COLO668 (cell line): ENCODE results near the gene DGKZ.
A peak's percentile ranks its signal among the peaks of the same experiment; 100 is the strongest.

Experiments
- DNase-seq: peaks from one replicate; lab custom pipeline; 2025; ENCODE audit not compliant: unreplicated experiment; lab: John Stamatoyannopoulos, UW

DGKZ gene

DNA sequence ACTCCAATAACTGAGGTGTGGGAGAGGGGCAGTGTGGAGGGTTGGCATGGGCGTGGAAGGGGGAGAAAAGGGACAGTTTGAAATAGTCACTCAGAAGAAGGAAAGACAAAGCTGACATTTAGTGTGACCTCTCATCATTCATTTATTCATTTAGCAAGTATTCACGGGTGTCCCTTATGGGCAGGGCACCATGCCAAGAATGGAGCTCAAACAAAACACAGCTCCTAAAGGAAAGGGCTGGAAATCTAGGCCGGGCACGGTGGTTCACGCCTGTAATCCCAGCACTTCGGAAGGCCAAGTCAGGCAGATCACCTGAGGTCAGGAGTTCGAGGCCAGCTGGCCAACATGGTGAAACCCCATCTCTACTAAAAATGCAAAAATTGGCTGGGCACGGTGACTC is 19.4 kb upstream of the DGKZ start:
- DNase-seq = peak; percentile 39

GRCh38 chr11:46330154-46330553 is 17.1 kb upstream of the DGKZ start:
- DNase-seq = no peak

DNA sequence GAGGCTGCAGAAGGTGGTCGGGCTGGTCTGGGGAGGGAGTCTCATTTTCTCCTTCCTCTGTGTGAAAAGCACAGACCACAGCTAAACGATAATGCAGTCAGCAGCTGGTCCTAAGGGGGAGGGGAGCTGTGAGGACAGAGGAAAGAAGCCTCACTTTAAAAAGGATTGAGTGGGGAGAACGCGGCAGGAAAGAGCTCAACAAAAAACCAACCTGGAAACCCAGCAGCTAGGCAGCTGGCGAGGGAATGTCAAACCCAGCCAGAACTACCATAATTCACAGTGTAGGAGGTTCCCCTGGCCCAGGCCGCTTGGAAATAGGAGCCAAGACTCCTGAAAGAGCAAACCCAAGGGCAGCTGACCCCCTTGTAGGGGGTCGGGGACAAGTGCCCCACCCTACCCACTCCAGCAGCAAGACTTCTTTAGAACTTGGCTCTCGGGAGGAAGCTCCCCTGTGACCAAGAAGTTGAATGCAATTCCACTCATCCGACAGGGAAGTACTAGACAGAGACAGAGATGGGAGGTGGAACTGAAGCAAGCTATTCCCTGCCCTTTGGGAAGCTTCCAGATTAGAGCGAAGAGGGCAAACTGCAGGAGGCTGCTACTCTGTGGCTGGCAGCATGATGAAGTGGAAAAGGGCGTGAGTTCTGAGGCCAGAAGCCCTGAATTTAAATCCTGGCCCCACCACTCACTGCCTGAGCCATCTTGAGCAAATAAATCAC is 16.5 kb upstream of the DGKZ start:
- DNase-seq = peak; percentile 47

DNA sequence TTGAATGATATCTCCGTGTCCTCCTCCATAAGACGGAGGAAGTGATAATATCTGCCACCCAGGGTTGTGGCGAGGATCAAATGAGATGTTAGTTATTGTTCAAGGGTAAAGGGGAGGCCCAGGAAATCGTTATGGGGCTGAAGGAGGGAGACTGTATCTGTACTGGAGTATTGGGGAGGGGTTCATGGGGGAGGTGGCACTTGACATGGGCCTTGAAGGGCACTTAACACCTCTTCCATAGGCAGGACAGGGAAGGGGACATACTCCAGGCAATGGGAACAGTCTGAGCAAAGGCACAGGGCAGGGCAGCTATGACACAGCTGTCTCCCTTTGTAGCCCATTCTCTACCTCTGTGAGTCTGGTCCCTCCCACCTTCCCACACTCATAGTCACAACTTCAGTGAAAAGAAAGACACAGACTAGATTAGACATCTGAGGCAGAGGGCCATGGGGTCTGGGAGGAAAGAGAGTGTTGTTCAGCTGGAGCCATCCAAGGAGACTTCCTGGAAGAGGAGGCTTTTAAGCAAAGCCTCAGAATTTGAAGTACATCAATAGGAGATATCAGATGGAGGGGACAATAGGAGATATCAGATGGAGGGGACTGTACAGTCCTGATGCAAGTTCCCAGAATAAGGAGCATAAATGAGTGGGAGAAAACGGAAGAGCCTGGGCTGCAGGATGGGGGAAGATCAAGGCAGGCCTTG is 15.8 kb upstream of the DGKZ start:
- no peak for DNase-seq

- DNase-seq = no peak
Observed at GRCh38 chr11:46332093-46332567, 15.1 kb upstream of the DGKZ start.

DNA sequence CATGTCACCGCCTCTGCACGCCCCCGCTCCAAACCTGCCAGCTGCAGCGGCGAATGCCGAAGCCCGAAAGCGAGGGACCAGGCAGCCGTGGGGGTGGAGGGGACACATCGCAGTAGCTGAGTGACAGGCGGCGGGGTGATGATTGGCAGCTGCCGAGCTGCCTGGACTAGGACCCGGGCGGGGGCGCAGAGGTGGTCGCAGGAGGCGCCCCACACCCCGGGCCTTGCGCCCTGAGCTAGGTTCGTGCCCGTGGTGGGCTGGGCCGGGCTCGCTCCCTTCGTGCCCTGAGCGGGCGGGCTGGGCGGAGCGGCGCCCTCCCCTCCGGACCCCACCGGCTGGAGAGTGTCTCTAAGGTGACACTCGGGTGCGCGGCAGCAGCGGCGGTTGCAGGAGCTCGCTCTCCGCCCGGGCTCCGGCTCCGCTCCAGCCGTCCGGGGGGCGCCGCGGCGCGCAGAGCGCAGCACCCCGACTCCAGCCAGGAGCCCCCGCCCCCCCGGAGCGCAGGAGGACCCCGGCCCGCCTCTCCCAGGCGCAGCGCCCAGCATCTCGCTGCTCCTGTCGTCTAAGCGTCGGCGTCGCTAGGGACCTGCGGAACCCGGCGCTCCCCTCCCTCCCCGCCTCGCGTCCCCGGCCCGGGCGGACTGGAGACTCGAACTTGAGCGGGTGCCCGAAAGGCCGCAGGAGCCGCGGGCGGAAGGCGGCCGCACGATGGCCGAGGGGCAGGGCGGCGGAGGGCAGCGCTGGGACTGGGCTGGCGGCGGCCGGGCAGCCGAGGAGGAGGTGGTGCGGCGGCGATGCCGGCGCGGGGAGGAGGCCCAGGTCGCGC is 14.5 kb upstream of the DGKZ start:
- peak; percentile 82 for DNase-seq

GRCh38 chr11:46333394-46333947 is 13.8 kb upstream of the DGKZ start:
- no peak for DNase-seq

DNA sequence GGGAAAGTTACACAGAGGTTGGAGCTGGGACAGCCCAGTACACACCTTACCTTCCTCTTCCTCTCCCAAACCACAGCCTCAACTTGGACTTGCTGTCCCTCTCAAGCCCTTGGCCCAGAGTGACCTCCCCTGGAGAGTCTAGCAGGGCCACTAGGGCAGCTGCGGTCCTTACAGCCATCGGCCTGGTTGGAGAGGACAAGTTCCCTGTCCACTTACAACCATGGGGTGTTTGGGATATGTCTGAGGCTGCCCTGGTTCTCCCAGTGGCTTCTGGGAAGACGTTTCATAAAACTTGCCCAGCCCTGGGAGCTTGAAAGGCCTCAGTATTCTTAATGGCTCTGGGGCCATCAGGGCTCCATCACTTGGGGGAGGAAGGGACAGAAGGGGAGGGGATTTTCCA is 13.1 kb upstream of the DGKZ start:
- DNase-seq = no peak

GRCh38 chr11:46335271-46335670 is 12.0 kb upstream of the DGKZ start:
- DNase-seq = no peak

- DNase-seq = no peak
Observed at GRCh38 chr11:46335890-46336562, 11.2 kb upstream of the DGKZ start.

GRCh38 chr11:46336563-46337180 is 10.6 kb upstream of the DGKZ start:
- no peak for DNase-seq

DNA sequence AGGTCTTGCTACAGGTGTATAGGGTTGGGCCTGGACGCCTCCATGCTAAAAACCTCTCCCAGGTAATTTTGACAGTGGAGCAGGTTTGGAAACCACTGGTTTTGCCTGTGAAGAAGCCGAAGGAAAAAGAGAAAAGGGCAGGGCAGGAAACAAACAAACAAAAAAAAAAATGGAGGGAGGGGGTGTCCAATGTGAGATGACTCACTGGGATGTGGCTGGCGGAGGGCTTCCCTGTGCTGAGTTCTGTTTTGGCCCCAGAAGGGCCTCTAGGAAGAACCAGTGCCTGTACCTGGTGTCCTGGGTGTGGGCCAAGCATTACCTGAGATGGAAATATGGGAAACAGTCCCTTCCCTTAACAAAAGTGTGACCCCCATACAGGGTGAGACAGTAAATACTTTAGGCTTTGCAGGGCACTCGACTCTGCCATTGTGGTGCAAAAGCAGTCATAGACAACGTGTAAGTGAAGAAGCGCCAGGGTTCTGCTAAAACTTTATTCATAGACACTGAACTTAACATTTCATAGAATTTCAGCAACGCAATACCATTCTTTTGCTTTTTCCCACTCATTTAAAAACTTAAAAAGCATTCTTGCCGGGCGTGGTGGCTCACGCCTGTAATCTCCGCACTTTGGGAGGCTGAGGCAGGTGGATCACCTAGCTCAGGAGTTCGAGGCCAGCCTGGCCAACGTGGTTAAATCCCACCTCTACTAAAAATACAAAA is 9.5 kb upstream of the DGKZ start:
- DNase-seq = no peak

- no peak for DNase-seq
Observed at GRCh38 chr11:46338636-46338987, 8.7 kb upstream of the DGKZ start.

DNA sequence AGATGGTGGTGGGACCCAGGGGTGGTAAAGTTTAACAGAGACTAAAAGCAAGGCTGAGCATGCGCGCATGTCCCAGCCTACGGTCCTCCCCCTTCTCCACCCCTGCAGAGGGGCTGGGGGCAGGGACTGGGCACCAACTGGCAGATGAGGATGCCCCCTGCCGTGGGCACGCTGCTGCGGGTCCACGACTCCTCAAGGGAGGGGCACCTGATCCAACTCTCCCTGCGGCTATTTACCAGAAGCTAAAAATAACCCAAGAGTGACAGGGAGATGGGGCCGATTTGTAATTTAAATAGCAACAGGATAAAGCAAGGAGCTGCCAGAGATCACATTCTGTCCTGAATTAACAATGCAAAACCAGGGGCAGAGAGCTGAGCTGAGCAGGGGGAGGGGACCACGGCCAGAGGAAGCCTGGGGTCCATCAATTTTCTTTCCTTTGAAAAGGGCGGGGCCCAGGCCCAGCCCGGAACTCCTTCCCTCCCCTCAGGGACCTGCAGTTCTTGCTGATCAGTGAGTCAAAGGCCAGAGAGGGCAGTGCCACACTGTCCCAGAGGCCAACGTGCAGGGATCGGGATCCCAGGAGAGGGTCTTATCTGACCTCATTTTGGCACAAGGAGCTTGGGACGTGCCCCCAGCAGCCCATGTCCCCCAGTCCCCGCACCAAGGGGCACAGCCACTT is 8.1 kb upstream of the DGKZ start:
- peak; percentile 94 for DNase-seq

GRCh38 chr11:46339816-46340215 is 7.4 kb upstream of the DGKZ start:
- DNase-seq = no peak

DNA sequence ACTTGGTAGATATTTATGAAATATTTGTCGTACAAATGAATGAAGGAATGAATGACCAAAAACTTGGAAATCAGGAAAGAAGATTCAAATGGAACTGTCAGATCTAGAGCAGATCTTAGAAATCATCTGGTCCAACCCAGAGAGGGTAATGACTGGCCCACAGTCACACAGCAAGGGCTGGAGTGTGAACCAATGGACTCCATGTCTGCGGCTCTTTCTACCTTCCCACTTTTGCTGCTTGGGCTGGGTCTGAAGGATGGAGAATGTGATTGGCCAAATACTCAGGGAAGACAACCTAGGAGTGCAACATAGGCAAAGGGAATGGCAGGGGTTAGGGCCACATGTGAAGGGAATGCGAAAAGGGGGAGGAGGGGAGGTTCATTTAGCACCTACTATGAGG is 5.8 kb upstream of the DGKZ start:
- no peak for DNase-seq

DNA sequence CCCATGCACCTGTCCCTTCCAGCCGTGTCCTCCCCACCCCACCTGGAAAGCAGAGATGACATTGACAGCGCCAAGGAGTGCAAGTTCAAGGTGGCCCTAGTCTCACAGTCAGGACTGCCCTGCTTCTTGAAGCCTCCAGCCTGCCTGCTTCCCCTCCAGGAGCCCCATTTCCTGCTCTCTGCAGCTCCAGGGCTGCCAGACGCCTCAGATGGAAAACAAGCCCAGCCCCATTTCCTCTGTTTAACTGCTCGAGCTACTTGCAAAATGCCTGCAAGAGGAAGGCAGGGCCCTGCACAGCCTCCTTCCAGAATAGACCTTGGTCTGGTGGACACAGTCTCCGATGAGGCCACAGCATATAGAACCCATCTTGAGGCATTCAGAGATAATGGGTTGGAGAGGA is 5.0 kb upstream of the DGKZ start:
- peak; percentile 26 for DNase-seq

DNA sequence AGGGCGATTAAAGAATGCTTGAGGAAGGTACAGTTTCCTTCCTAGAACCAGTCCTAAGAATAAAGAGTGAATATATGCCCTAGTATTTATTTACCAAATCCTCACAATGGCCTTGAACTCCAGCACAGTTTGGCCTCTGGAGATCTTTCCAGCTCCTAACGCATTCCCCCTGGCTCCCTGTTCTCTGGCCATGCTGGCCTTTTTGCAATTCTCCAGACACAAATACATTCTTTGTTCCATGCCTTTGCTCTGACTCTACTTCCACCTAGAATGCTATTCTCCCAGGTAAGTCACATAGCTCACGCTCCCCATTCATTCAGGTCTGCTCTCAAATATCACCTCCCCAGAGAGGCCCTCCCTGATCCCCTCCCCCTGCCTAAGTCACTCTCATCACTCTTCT is 3.7 kb upstream of the DGKZ start:
- DNase-seq = no peak

DNA sequence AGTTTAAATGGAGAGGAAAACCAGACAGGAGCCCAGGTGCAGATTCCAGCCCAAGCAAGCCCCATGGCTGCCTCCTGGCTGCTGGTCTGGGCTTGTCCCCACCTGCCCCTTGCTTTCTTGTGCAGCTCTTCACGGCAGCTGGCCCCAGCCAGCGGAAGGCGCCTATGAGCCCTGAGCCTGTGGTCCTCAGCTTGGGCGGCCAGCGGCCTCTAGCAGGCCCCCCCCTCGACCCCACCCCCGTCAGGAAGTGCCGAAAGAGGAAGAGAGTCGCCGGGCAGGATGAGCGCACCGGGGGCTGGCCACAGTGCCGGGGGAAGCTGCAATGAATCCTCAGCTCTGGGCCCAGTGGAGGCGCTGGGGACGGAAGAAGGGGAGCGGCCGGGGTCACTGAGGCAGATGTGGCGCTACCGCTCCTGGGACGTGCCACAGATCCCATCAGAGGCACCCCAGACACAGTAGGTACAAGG is 2.1 kb upstream of the DGKZ start:
- DNase-seq = peak; percentile 73
